ENCODE data around the gene POTEF. TPM values are rescaled to one million over a fixed set of nuclear protein-coding genes. Genes with fewer than 3 reads are reported as not detected.
"Not testable (repeated sequence)": the region's sequence is repeated elsewhere in the genome, so short reads cannot be mapped to it uniquely, and the experiment has no call there.

The POTEF gene
- total and polyA plus RNA-seq, 4 donors: not detected

- not testable (repeated sequence) for H3K4me1 ChIP-seq (ENCODE audit: control insufficient read depth in 4 of 4, insufficient read depth in 4 of 4, low read length in 3 of 4); H3K9ac ChIP-seq (ENCODE audit: low read depth in 1 of 2, low read length in 2 of 2); H3K4me3 ChIP-seq (ENCODE audit: low read depth in 1 of 3, low read length in 3 of 3); H3K9me3 ChIP-seq (ENCODE audit: control insufficient read depth in 4 of 4, low read length in 3 of 4); DNase-seq (ENCODE audit: low spot score); H3K27me3 ChIP-seq (ENCODE audit: control insufficient read depth in 4 of 4, insufficient read depth in 4 of 4, low read length in 3 of 4); H3K36me3 ChIP-seq (ENCODE audit: control insufficient read depth in 4 of 4, insufficient read depth in 3 of 4, low read depth in 1 of 4, low read length in 3 of 4); H3K27ac ChIP-seq (ENCODE audit: low read depth in 1 of 2, low read length in 2 of 2)
- 88% methylated on average over 16 of the region's 16 CpGs for WGBS
Observed at GRCh38 chr2:130038265-130038603, 90.8 kb downstream of the POTEF start.

- H3K27ac ChIP-seq (ENCODE audit: low read depth in 1 of 2, low read length in 2 of 2); DNase-seq (ENCODE audit: low spot score); H3K27me3 ChIP-seq (ENCODE audit: control insufficient read depth in 4 of 4, insufficient read depth in 4 of 4, low read length in 3 of 4); H3K4me1 ChIP-seq (ENCODE audit: control insufficient read depth in 4 of 4, insufficient read depth in 4 of 4, low read length in 3 of 4); H3K9me3 ChIP-seq (ENCODE audit: control insufficient read depth in 4 of 4, low read length in 3 of 4); H3K4me3 ChIP-seq (ENCODE audit: low read depth in 1 of 3, low read length in 3 of 3); H3K36me3 ChIP-seq (ENCODE audit: control insufficient read depth in 4 of 4, insufficient read depth in 3 of 4, low read depth in 1 of 4, low read length in 3 of 4); H3K9ac ChIP-seq (ENCODE audit: low read depth in 1 of 2, low read length in 2 of 2): not testable (repeated sequence)
- 70% methylated on average over 1 of the region's 1 CpG for WGBS
Observed at GRCh38 chr2:130025931-130026330, 103.1 kb downstream of the POTEF start.

Small RNAs within 50 kb of the gene (small RNA-seq; reads per million reads assigned to genes)
- gene AC018865.2 (not detected), gene RNU6-1049P (not detected)

Other genes with a start within 250 kb of the POTEF start
- under 1 TPM in 1 of 2 donors, not detected in 1; 0.08 TPM for gene RAB6C, start 149.6 kb downstream of the POTEF start, total RNA-seq
- under 1 TPM in 1 of 2 donors, not detected in 1; 0.02 TPM for gene RAB6C, start 149.6 kb downstream of the POTEF start, polyA plus RNA-seq
- gene CCDC74B, start 15.9 kb upstream of the POTEF start, total RNA-seq: under 1 TPM; 0.09 to 0.17 TPM
- under 1 TPM in 1 of 2 donors, not detected in 1; 0.09 TPM for gene CCDC74B, start 15.9 kb upstream of the POTEF start, polyA plus RNA-seq
- gene SMPD4, start 52.4 kb upstream of the POTEF start, total RNA-seq: 10 to 100 TPM; 17.2 to 22.3 TPM
- 10 to 100 TPM in 1 of 2 donors, 1 to 10 TPM in 1; 9.9 to 18.2 TPM for gene SMPD4, start 52.4 kb upstream of the POTEF start, polyA plus RNA-seq
- 10 to 100 TPM; 32.0 to 98.2 TPM for gene MZT2B, start 53.0 kb upstream of the POTEF start, total RNA-seq
- 100 to 1,000 TPM; 142 to 143 TPM for gene MZT2B, start 53.0 kb upstream of the POTEF start, polyA plus RNA-seq
- not detected for gene TUBA3E, start 69.2 kb upstream of the POTEF start, total RNA-seq
- gene TUBA3E, start 69.2 kb upstream of the POTEF start, polyA plus RNA-seq: under 1 TPM; 0.05 to 0.31 TPM
- gene IMP4, start 213.7 kb upstream of the POTEF start, total RNA-seq: 10 to 100 TPM; 31.7 to 60.7 TPM
- gene IMP4, start 213.7 kb upstream of the POTEF start, polyA plus RNA-seq: 10 to 100 TPM; 61.8 to 95.5 TPM
- gene PTPN18, start 226.8 kb upstream of the POTEF start, total RNA-seq: 10 to 100 TPM; 14.0 to 28.6 TPM
- gene PTPN18, start 226.8 kb upstream of the POTEF start, polyA plus RNA-seq: 10 to 100 TPM; 16.1 to 17.2 TPM

Data from liver (tissue), 10 donors.